ENCODE data around the gene FMN2.

Gene FMN2

GRCh38 chr1:240420766-240421165 is 329.1 kb downstream of the FMN2 start:
- TF ChIP-seq CTCF (IDR thresholded peaks at IDR 0.05): no peak
- no peak for DNase-seq (ENCODE audit: low spot score)
- Histone ChIP-seq H3K27ac (no peak overlapping the region), H3K4me3 (no peak overlapping the region)

- no peak overlapping the region for H3K4me3 ChIP-seq
- no peak overlapping the region for H3K27ac ChIP-seq
- TF ChIP-seq CTCF (IDR thresholded peaks at IDR 0.05): no peak
- DNase-seq (ENCODE audit: low spot score): no peak
These were observed 331.7 kb downstream of the FMN2 start for GRCh38 chr1:240423246-240423924.

- Histone ChIP-seq H3K4me3 (no peak overlapping the region), H3K27ac (no peak overlapping the region)
- no peak for TF ChIP-seq CTCF (IDR thresholded peaks at IDR 0.05)
- no peak for DNase-seq (ENCODE audit: low spot score)
These were observed 333.2 kb downstream of the FMN2 start for GRCh38 chr1:240424740-240425464.

GRCh38 chr1:240426051-240426450 is 334.4 kb downstream of the FMN2 start:
- TF ChIP-seq CTCF (IDR thresholded peaks at IDR 0.05): no peak
- Histone ChIP-seq H3K27ac (no peak overlapping the region), H3K4me3 (no peak overlapping the region)
- DNase-seq (ENCODE audit: low spot score): no peak

- TF ChIP-seq CTCF (IDR thresholded peaks at IDR 0.05): no peak
- no peak for DNase-seq (ENCODE audit: low spot score)
- Histone ChIP-seq H3K4me3 (no peak overlapping the region), H3K27ac (no peak overlapping the region)
These were observed 344.4 kb downstream of the FMN2 start for GRCh38 chr1:240435996-240436566.

DNA sequence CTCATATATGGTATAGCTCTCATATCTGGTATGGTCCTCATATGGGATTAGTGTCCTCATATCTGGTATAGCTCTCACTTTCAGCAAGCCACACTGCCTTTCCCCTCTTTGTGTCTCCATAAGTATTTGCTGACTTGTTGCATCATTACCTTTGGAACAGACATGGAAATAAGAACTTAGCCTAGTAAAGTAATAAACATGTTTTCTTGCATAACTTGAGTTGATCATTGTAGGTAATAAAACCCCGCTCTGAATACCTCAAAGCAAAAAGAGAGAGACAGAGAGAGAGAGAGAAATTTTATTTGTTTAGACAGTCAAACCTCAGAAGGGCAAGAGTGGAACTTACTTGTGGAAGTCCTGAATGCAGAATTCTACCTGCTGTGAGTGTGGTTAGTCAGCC is 350.0 kb downstream of the FMN2 start:
- Histone ChIP-seq H3K27ac (no peak overlapping the region), H3K4me3 (no peak overlapping the region)
- no peak for DNase-seq (ENCODE audit: low spot score)
- TF ChIP-seq CTCF (IDR thresholded peaks at IDR 0.05): no peak

Measured in coronary artery (tissue), 2 donors.